IMR-90 (cell line): ENCODE results near the gene RBFOX1. TPM values are rescaled to one million over a fixed set of nuclear protein-coding genes. Genes with fewer than 3 reads are reported as not detected.

Experiments used
- ATAC-seq: fragments of 200-7000 bp; cut with Tn5 transposase; 2 replicates; pipeline ENCODE4 v1.9.1; 2020; ENCODE audit warnings: low read depth, mild to moderate bottlenecking, moderate library complexity
- BruUV-seq: library from RNA; stranded (reverse); fragments of 400-500 nt; replicated peaks from 2 replicates; lab custom pipeline; 2021; lab: Mats Ljungman, UMichigan
- CTCF ChIA-PET: fragments of 300-600 bp; formaldehyde crosslinking; extraction: SDS; loops from one replicate; lab custom pipeline; 2021; ENCODE audit warnings: antibody characterized with exemption; lab: Yijun Ruan, JAX
- POLR2A ChIA-PET: fragments of 300-600 bp; sonication (Branson Sonifier 250); formaldehyde crosslinking; loops from one replicate; lab custom pipeline; 2022; ENCODE audit warnings: antibody characterized with exemption; ENCODE audit not compliant: unreplicated experiment; lab: Charles Lee
- DNase-seq: peaks from one replicate; pipeline ENCODE4 v3.0.0; 2013
- H2AFZ ChIP-seq: replicated peaks from 2 replicates; pipeline ENCODE3; 2013; ENCODE audit warnings: low read length, mild to moderate bottlenecking; ENCODE audit not compliant: poor library complexity
- H2AK5ac ChIP-seq: 2 replicates; pipeline ENCODE4 v1.6.1; 2013; ENCODE audit warnings: low read depth, low read length, inconsistent platforms
- H2AK9ac ChIP-seq: replicated peaks from 2 replicates; pipeline ENCODE3; 2013; ENCODE audit warnings: mild to moderate bottlenecking, low read depth, low read length, moderate library complexity; ENCODE audit not compliant: poor library complexity
- H2BK120ac ChIP-seq: 2 replicates; pipeline ENCODE4 v1.6.1; 2013; ENCODE audit warnings: low read depth, low read length, inconsistent platforms
- H2BK15ac ChIP-seq: 3 replicates; pipeline ENCODE4 v1.6.1; 2013; ENCODE audit warnings: low read depth, low read length, inconsistent platforms
- H2BK20ac ChIP-seq: 2 replicates; pipeline ENCODE4 v1.6.1; 2013; ENCODE audit warnings: low read depth, mild to moderate bottlenecking, inconsistent platforms, low read length, moderate library complexity
- H2BK5ac ChIP-seq: 2 replicates; pipeline ENCODE4 v1.6.1; 2013; ENCODE audit warnings: mild to moderate bottlenecking, low read depth, low read length, inconsistent platforms; ENCODE audit not compliant: poor library complexity, severe bottlenecking
- H3K14ac ChIP-seq: replicated peaks from 2 replicates; pipeline ENCODE4 v1.6.1; 2013; ENCODE audit warnings: low read depth, low read length, inconsistent platforms
- H3K18ac ChIP-seq: 2 replicates; pipeline ENCODE4 v1.6.1; 2013; ENCODE audit warnings: low read depth, low read length, control low read depth
- H3K23ac ChIP-seq: 2 replicates; pipeline ENCODE4 v1.6.1; 2013; ENCODE audit warnings: low read depth, low read length, inconsistent platforms
- H3K27ac ChIP-seq: 2 replicates; pipeline ENCODE4 v1.5.1; 2013; ENCODE audit warnings: mild to moderate bottlenecking, control low read depth, low read length; ENCODE audit not compliant: insufficient read depth
- H3K27me3 ChIP-seq: 2 replicates; pipeline ENCODE4 v1.6.1; 2013; ENCODE audit warnings: low read length; ENCODE audit not compliant: control insufficient read depth, insufficient read depth
- H3K36me3 ChIP-seq: 2 replicates; pipeline ENCODE4 v1.6.1; 2013; ENCODE audit warnings: low read length, mixed read lengths; ENCODE audit not compliant: control insufficient read depth, insufficient read depth
- H3K4ac ChIP-seq: 2 replicates; pipeline ENCODE4 v1.6.1; 2013; ENCODE audit warnings: low read depth, low read length, inconsistent platforms
- H3K4me1 ChIP-seq: 2 replicates; pipeline ENCODE4 v1.6.1; 2013; ENCODE audit warnings: low read length, mixed read lengths; ENCODE audit not compliant: control insufficient read depth, insufficient read depth
- H3K4me2 ChIP-seq: 2 replicates; pipeline ENCODE4 v1.6.1; 2013; ENCODE audit warnings: low read depth, mild to moderate bottlenecking, control low read depth, low read length, moderate library complexity
- H3K4me3 ChIP-seq: 2 replicates; pipeline ENCODE4 v1.5.1; 2013; ENCODE audit warnings: low read depth, mild to moderate bottlenecking, control low read depth, low read length, moderate library complexity; ENCODE audit not compliant: insufficient read depth
- H3K56ac ChIP-seq: 2 replicates; pipeline ENCODE4 v1.6.1; 2013; ENCODE audit warnings: low read length, inconsistent platforms; ENCODE audit not compliant: insufficient read depth; ENCODE audit errors: extremely low read depth
- H3K79me1 ChIP-seq, 2 experiments: 2 replicates each; pipeline ENCODE4 v1.6.1; 2013; ENCODE audit warnings: low read length in 2 of 2, inconsistent platforms in 1 of 2, low read depth in 1 of 2
- H3K9ac ChIP-seq: 2 replicates; pipeline ENCODE4 v1.6.1; 2013; ENCODE audit warnings: low read depth, low read length, control low read depth
- H3K9me1 ChIP-seq: 2 replicates; pipeline ENCODE4 v1.6.1; 2013; ENCODE audit warnings: low read length, inconsistent platforms; ENCODE audit not compliant: insufficient read depth
- H3K9me3 ChIP-seq: 2 replicates; pipeline ENCODE4 v1.6.1; 2013; ENCODE audit warnings: low read length; ENCODE audit not compliant: control insufficient read depth, insufficient read depth
- H4K20me1 ChIP-seq: 2 replicates; pipeline ENCODE4 v1.6.1; 2013; ENCODE audit warnings: low read length, inconsistent platforms; ENCODE audit not compliant: insufficient read depth
- H4K5ac ChIP-seq: 2 replicates; pipeline ENCODE4 v1.6.1; 2013; ENCODE audit warnings: mild to moderate bottlenecking, low read depth, low read length, control low read depth
- H4K8ac ChIP-seq, 2 experiments: 2 replicates each; pipeline ENCODE4 v1.6.1; 2013; ENCODE audit warnings: low read depth in 2 of 2, low read length in 2 of 2, control low read depth in 1 of 2, inconsistent platforms in 1 of 2
- H4K91ac ChIP-seq: 2 replicates; pipeline ENCODE4 v1.6.1; 2013; ENCODE audit warnings: low read depth, low read length, inconsistent platforms; ENCODE audit not compliant: insufficient read depth
- CEBPB ChIP-seq: IDR thresholded peaks from 2 replicates; pipeline ENCODE4 v1.6.1; 2012; ENCODE audit warnings: low read depth, low read length, improper control_type of control experiment
- CHD1 ChIP-seq: IDR thresholded peaks from 2 replicates; pipeline ENCODE4 v1.6.1; 2012; ENCODE audit warnings: low read depth, low read length, improper control_type of control experiment
- ELK1 ChIP-seq: fragments of 150-350 bp; IDR thresholded peaks from 2 replicates; pipeline ENCODE4 v1.6.1; 2016; ENCODE audit warnings: low read depth, mild to moderate bottlenecking, low read length, moderate library complexity, borderline replicate concordance
- MAFK ChIP-seq: IDR thresholded peaks from 2 replicates; pipeline ENCODE4 v1.6.1; 2012; ENCODE audit warnings: low read depth, low read length, improper control_type of control experiment
- MAZ ChIP-seq: IDR thresholded peaks from 2 replicates; pipeline ENCODE4 v1.6.1; 2012; ENCODE audit warnings: low read depth, mild to moderate bottlenecking, low read length, improper control_type of control experiment, moderate library complexity, borderline replicate concordance
- MXI1 ChIP-seq: IDR thresholded peaks from 2 replicates; pipeline ENCODE4 v1.6.1; 2012; ENCODE audit warnings: low read depth, mild to moderate bottlenecking, low read length, moderate library complexity, borderline replicate concordance
- POLR2A ChIP-seq: IDR thresholded peaks from 2 replicates; pipeline ENCODE4 v1.6.1; 2012; ENCODE audit warnings: mild to moderate bottlenecking, low read depth, low read length
- WGBS, 2 experiments: methylation state at CpG; one replicate each; pipeline versions ENCODE4 v1.1.5 to v1.1.7; 2013; ENCODE audit warnings: missing lambda C conversion rate in 2 of 2; ENCODE audit not compliant: insufficient read length in 1 of 2; ENCODE audit errors: extremely low coverage in 2 of 2; 5-methylcytosine and 5-hydroxymethylcytosine counted together
- dilution Hi-C: fragments of 300-500 bp; cut with HindIII; formaldehyde crosslinking; loops from one replicate; pipeline ENCODE4 v1.14.3; 2018; ENCODE audit warnings: low sequenced_read_pairs; ENCODE audit not compliant: unreplicated experiment
- in situ Hi-C: fragments of 300-500 bp; cut with MboI; formaldehyde crosslinking; loops from 3 replicates; pipeline ENCODE4 v1.14.3; 2019; ENCODE audit warnings: low sequenced_read_pairs, inconsistent platforms, mixed read lengths
- intact Hi-C: fragments of 100-400 bp; cut with micrococcal nuclease; formaldehyde crosslinking; loops from 2 replicates; pipeline ENCODE4 v1.10.0; 2022
- polyA plus RNA-seq, 3 experiments: library from polyadenylated mRNA; depleted of rRNA; stranded (reverse); fragments of >200 nt; gene quantifications; 2 replicates each; pipeline ENCODE4 v1.2.3, GENCODE V29; 2012; ENCODE audit warnings: low replicate concordance in 1 of 3
- total RNA-seq: library from RNA; depleted of rRNA; stranded (reverse); fragments of >200 nt; gene quantifications from 2 replicates; pipeline ENCODE4 v1.2.3, GENCODE V29; 2012
- TF ChIP-seq, protein P1 (sequence below): conservative IDR thresholded peaks from 2 replicates; pipeline ENCODE4 v1.5.1; 2012; ENCODE audit warnings: mild to moderate bottlenecking, low read depth, low read length, improper control_type of control experiment

Gene RBFOX1
- total and polyA plus RNA-seq, 2 of the 4 experiments (the other 2 are of a cell fraction), result not detected

- H2AK9ac ChIP-seq, result no peak overlapping the region
- H3K4ac ChIP-seq, result no peak overlapping the region
- no peak overlapping the region for H2AK5ac ChIP-seq
- no peak overlapping the region for H3K23ac ChIP-seq
- H3K56ac ChIP-seq, result no peak overlapping the region
- peaks cover 8% of the 10 kb centered on the region for H3K9me3 ChIP-seq
- dilution Hi-C loops, result no loop called here
- no peak for ATAC-seq
- H3K9me1 ChIP-seq, result no peaks in the 10 kb centered on the region
- H3K18ac ChIP-seq, result no peak overlapping the region
- no peak overlapping the region for H3K4me2 ChIP-seq
- DNase-seq, result no peak
- no peaks in the 10 kb centered on the region for H4K20me1 ChIP-seq
- no peaks in the 10 kb centered on the region for H3K4me1 ChIP-seq
- H3K4me3 ChIP-seq, result no peak overlapping the region
- H3K27ac ChIP-seq, result no peak overlapping the region
- intact Hi-C loops, result no loop called here
- H2BK20ac ChIP-seq, result no peak overlapping the region
- CTCF ChIA-PET, result no interaction called here
- TF ChIP-seq CEBPB, result no peak
- TF ChIP-seq CHD1, result no peak
- TF ChIP-seq ELK1, result no peak
- TF ChIP-seq, protein P1, sequence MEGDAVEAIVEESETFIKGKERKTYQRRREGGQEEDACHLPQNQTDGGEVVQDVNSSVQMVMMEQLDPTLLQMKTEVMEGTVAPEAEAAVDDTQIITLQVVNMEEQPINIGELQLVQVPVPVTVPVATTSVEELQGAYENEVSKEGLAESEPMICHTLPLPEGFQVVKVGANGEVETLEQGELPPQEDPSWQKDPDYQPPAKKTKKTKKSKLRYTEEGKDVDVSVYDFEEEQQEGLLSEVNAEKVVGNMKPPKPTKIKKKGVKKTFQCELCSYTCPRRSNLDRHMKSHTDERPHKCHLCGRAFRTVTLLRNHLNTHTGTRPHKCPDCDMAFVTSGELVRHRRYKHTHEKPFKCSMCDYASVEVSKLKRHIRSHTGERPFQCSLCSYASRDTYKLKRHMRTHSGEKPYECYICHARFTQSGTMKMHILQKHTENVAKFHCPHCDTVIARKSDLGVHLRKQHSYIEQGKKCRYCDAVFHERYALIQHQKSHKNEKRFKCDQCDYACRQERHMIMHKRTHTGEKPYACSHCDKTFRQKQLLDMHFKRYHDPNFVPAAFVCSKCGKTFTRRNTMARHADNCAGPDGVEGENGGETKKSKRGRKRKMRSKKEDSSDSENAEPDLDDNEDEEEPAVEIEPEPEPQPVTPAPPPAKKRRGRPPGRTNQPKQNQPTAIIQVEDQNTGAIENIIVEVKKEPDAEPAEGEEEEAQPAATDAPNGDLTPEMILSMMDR, result no peak
- TF ChIP-seq MAZ, result no peak
- no peak for TF ChIP-seq POLR2A
- TF ChIP-seq MXI1, result no peak
- TF ChIP-seq MAFK, result no peak
- no peak overlapping the region for H2BK15ac ChIP-seq
- no peak overlapping the region for H3K9ac ChIP-seq
- no peak overlapping the region for H2BK120ac ChIP-seq
- no peak overlapping the region for H4K91ac ChIP-seq
- H2BK5ac ChIP-seq, result no peak overlapping the region
- no peaks in the 10 kb centered on the region for H3K36me3 ChIP-seq
- WGBS, 2 experiments, result no CpG with 5 or more reads among the region's 3 CpGs
- POLR2A ChIA-PET, result no interaction called here
- BruUV-seq, result no TSS peak
- no peak overlapping the region for H3K14ac ChIP-seq
- H4K5ac ChIP-seq, result no peak overlapping the region
- no peak overlapping the region for H4K8ac ChIP-seq
- in situ Hi-C loops, result no loop called here
- no peak overlapping the region for H2AFZ ChIP-seq
- H3K79me1 ChIP-seq, result no peaks in the 10 kb centered on the region
- H3K27me3 ChIP-seq, result no peaks in the 10 kb centered on the region
Measured at GRCh38 chr16:7380911-7381310, 48.3 kb downstream of the RBFOX1 start.
